SK-N-SH treated with all-trans-retinoic acid at 6 μM for 48 hours (cell line): ENCODE measurements around the gene NPAT.

ENCODE experiments used
- ARNTL ChIP-seq: fragments of 450-650 bp; formaldehyde crosslinking; IDR thresholded peaks from 2 replicates; pipeline ENCODE4 v1.5.0; 2020; ENCODE audit warnings: low read depth, mild to moderate bottlenecking, moderate library complexity, borderline replicate concordance
- ESRRG ChIP-seq: fragments of 250-450 bp; sonication (Bioruptor Pico); IDR thresholded peaks from 2 replicates; pipeline ENCODE4 v1.6.1; 2021; ENCODE audit warnings: mild to moderate bottlenecking
- PPARA ChIP-seq: fragments of 250-450 bp; sonication (Bioruptor Pico); IDR thresholded peaks from 2 replicates; pipeline ENCODE4 v1.5.0; 2020; ENCODE audit warnings: mild to moderate bottlenecking, borderline replicate concordance
- RARB ChIP-seq: fragments of 250-450 bp; sonication (Bioruptor Pico); IDR thresholded peaks from 2 replicates; pipeline ENCODE4 v1.8.0; 2021; ENCODE audit warnings: mild to moderate bottlenecking, moderate library complexity
- SNAI2 ChIP-seq: fragments of 250-450 bp; sonication (Bioruptor Pico); IDR thresholded peaks from 2 replicates; pipeline ENCODE4 v1.5.0; 2020; ENCODE audit warnings: mild to moderate bottlenecking, moderate library complexity
- ZFP3 ChIP-seq: fragments of 250-450 bp; sonication (Bioruptor Pico); IDR thresholded peaks from 2 replicates; pipeline ENCODE4 v1.5.0; 2020; ENCODE audit warnings: mild to moderate bottlenecking, moderate library complexity
- TF ChIP-seq, protein P1 (sequence below): fragments of 250-450 bp; sonication (Bioruptor Pico); IDR thresholded peaks from 2 replicates; pipeline ENCODE4 v1.8.0; 2020; ENCODE audit warnings: mild to moderate bottlenecking, moderate library complexity, borderline replicate concordance
- TF ChIP-seq, protein P2 (sequence below): fragments of 250-450 bp; sonication (Bioruptor Pico); IDR thresholded peaks from 2 replicates; pipeline ENCODE4 v1.5.0; 2020; ENCODE audit warnings: mild to moderate bottlenecking, moderate library complexity

DNA sequence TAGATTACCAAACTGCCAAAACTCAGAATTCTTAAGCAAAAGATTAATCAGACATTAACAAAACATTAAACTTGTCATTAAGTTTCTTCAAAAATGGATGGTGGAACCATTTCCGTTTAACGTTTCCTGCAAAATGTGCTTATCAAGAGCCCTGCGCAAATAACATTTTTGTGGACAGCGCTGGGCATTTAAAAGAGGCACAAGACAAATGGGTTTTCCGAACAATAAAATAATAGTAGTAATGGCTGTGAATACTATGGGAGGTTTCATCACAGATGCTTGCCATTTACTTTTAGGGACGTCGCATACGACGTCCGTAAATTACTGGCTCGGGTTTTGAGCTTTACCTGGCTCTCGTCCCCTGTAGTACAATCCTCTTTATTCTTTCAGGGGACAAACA is 1.1 kb downstream of the NPAT start:
- no peak for TF ChIP-seq ESRRG
- no peak for TF ChIP-seq ZFP3 (CRISPR knock-in tag)
- TF ChIP-seq, protein P1, sequence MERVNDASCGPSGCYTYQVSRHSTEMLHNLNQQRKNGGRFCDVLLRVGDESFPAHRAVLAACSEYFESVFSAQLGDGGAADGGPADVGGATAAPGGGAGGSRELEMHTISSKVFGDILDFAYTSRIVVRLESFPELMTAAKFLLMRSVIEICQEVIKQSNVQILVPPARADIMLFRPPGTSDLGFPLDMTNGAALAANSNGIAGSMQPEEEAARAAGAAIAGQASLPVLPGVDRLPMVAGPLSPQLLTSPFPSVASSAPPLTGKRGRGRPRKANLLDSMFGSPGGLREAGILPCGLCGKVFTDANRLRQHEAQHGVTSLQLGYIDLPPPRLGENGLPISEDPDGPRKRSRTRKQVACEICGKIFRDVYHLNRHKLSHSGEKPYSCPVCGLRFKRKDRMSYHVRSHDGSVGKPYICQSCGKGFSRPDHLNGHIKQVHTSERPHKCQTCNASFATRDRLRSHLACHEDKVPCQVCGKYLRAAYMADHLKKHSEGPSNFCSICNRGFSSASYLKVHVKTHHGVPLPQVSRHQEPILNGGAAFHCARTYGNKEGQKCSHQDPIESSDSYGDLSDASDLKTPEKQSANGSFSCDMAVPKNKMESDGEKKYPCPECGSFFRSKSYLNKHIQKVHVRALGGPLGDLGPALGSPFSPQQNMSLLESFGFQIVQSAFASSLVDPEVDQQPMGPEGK (CRISPR knock-in tag), result no peak
- TF ChIP-seq SNAI2, result no peak
- no peak for TF ChIP-seq ARNTL
- TF ChIP-seq RARB (CRISPR knock-in tag), result no peak
- no peak for TF ChIP-seq PPARA (CRISPR knock-in tag)
- TF ChIP-seq, protein P2, sequence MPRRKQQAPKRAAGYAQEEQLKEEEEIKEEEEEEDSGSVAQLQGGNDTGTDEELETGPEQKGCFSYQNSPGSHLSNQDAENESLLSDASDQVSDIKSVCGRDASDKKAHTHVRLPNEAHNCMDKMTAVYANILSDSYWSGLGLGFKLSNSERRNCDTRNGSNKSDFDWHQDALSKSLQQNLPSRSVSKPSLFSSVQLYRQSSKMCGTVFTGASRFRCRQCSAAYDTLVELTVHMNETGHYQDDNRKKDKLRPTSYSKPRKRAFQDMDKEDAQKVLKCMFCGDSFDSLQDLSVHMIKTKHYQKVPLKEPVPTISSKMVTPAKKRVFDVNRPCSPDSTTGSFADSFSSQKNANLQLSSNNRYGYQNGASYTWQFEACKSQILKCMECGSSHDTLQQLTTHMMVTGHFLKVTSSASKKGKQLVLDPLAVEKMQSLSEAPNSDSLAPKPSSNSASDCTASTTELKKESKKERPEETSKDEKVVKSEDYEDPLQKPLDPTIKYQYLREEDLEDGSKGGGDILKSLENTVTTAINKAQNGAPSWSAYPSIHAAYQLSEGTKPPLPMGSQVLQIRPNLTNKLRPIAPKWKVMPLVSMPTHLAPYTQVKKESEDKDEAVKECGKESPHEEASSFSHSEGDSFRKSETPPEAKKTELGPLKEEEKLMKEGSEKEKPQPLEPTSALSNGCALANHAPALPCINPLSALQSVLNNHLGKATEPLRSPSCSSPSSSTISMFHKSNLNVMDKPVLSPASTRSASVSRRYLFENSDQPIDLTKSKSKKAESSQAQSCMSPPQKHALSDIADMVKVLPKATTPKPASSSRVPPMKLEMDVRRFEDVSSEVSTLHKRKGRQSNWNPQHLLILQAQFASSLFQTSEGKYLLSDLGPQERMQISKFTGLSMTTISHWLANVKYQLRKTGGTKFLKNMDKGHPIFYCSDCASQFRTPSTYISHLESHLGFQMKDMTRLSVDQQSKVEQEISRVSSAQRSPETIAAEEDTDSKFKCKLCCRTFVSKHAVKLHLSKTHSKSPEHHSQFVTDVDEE (CRISPR knock-in tag), result no peak
